HEK293 (cell line): ENCODE data around the gene KCTD15.

ENCODE experiments used
- CTCF ChIA-PET: fragments of 350-600 bp; formaldehyde crosslinking; extraction: SDS; loops from one replicate; lab custom pipeline; 2021; ENCODE audit warnings: antibody characterized with exemption; lab: Yijun Ruan, JAX
- POLR2A ChIA-PET: fragments of 300-600 bp; formaldehyde crosslinking; extraction: SDS; loops from one replicate; lab custom pipeline; 2020; ENCODE audit warnings: antibody characterized with exemption, inconsistent platforms; lab: Yijun Ruan, JAX
- H3K27ac ChIP-seq: fragments of 200-500 bp; sonication (Bioruptor generic); 2 replicates; pipeline ENCODE4 v1.5.1; 2014; ENCODE audit warnings: low read depth, low read length, control low read depth, inconsistent platforms; ENCODE audit errors: extremely low read depth
- H3K36me3 ChIP-seq, 2 experiments: fragments of 200-500 bp in 1 of 2; sonication (Bioruptor generic) in 1 of 2; 1 replicate in 1 of 2; 2 replicates in 1 of 2; pipeline ENCODE4 v1.5.1; 2014 to 2017; ENCODE audit warnings: inconsistent platforms in 2 of 2, low read length in 2 of 2; ENCODE audit not compliant: control insufficient read depth in 2 of 2, insufficient read depth in 1 of 2
- H3K4me1 ChIP-seq: fragments of 200-500 bp; sonication (Bioruptor generic); 2 replicates; pipeline ENCODE4 v1.5.1; 2014; ENCODE audit warnings: mild to moderate bottlenecking, low read length, inconsistent platforms; ENCODE audit not compliant: control insufficient read depth, insufficient read depth
- H3K4me3 ChIP-seq: 2 replicates; pipeline ENCODE4 v1.5.1; 2011; ENCODE audit warnings: low read depth, mild to moderate bottlenecking, control low read depth, low read length, moderate library complexity
- H3K9me3 ChIP-seq: fragments of 200-500 bp; sonication (Bioruptor generic); 2 replicates; pipeline ENCODE4 v1.5.1; 2014; ENCODE audit warnings: low read depth, low read length, inconsistent platforms; ENCODE audit not compliant: control insufficient read depth, insufficient read depth
- FEZF1 ChIP-seq: fragments of 450-650 bp; formaldehyde crosslinking; IDR thresholded peaks from 2 replicates; pipeline ENCODE4 v1.5.1; 2016; ENCODE audit warnings: missing biosample characterization, missing genetic modification characterization
- GLIS1 ChIP-seq: fragments of 450-650 bp; formaldehyde crosslinking; IDR thresholded peaks from 2 replicates; pipeline ENCODE4 v1.5.1; 2016; ENCODE audit warnings: missing biosample characterization, missing genetic modification characterization
- HOXC10 ChIP-seq: sonication (generic); formaldehyde crosslinking; IDR thresholded peaks from 2 replicates; pipeline ENCODE4 v1.8.1; 2023; ENCODE audit warnings: mild to moderate bottlenecking, missing genetic modification reagents
- SETDB1 ChIP-seq: IDR thresholded peaks from one replicate; pipeline ENCODE4 v1.6.1; 2017; ENCODE audit warnings: mild to moderate bottlenecking, low read length, moderate library complexity, mixed read lengths; ENCODE audit not compliant: insufficient read length
- TCF7L2 ChIP-seq: IDR thresholded peaks from 2 replicates; pipeline ENCODE4 v1.6.1; 2011; ENCODE audit warnings: low read depth, mild to moderate bottlenecking, inconsistent platforms, low read length, moderate library complexity, borderline replicate concordance
- ZFP37 ChIP-seq: fragments of 450-650 bp; formaldehyde crosslinking; IDR thresholded peaks from 2 replicates; pipeline ENCODE4 v1.5.1; 2016; ENCODE audit warnings: missing biosample characterization, missing genetic modification characterization
- ZNF114 ChIP-seq: fragments of 450-650 bp; formaldehyde crosslinking; IDR thresholded peaks from 2 replicates; pipeline ENCODE4 v1.5.0; 2017; ENCODE audit warnings: missing biosample characterization, missing genetic modification characterization
- ZNF184 ChIP-seq: fragments of 450-650 bp; IDR thresholded peaks from 2 replicates; pipeline ENCODE4 v1.5.1; 2018; ENCODE audit warnings: missing biosample characterization, mild to moderate bottlenecking, missing genetic modification characterization
- ZNF202 ChIP-seq: fragments of 450-650 bp; formaldehyde crosslinking; IDR thresholded peaks from 2 replicates; pipeline ENCODE4 v1.5.1; 2016; ENCODE audit warnings: missing biosample characterization, missing genetic modification characterization, borderline replicate concordance
- ZNF391 ChIP-seq: fragments of 450-650 bp; formaldehyde crosslinking; IDR thresholded peaks from 2 replicates; pipeline ENCODE4 v1.5.1; 2016; ENCODE audit warnings: low read depth, missing biosample characterization, missing genetic modification characterization, borderline replicate concordance
- ZNF404 ChIP-seq: fragments of 450-650 bp; formaldehyde crosslinking; IDR thresholded peaks from 2 replicates; pipeline ENCODE4 v1.5.1; 2017; ENCODE audit warnings: missing biosample characterization, missing genetic modification characterization
- ZNF629 ChIP-seq: fragments of 450-650 bp; formaldehyde crosslinking; IDR thresholded peaks from 2 replicates; pipeline ENCODE4 v1.5.1; 2017; ENCODE audit warnings: missing biosample characterization, missing genetic modification characterization
- ZNF701 ChIP-seq: fragments of 450-650 bp; formaldehyde crosslinking; IDR thresholded peaks from 2 replicates; pipeline ENCODE4 v1.5.1; 2016; ENCODE audit warnings: missing biosample characterization, missing genetic modification characterization
- TF ChIP-seq, protein P1 (sequence below): fragments of 450-650 bp; formaldehyde crosslinking; IDR thresholded peaks from 2 replicates; pipeline ENCODE4 v1.5.1; 2017; ENCODE audit warnings: missing biosample characterization, missing genetic modification characterization
- TF ChIP-seq, protein P2 (sequence below): fragments of 450-650 bp; formaldehyde crosslinking; IDR thresholded peaks from 2 replicates; pipeline ENCODE4 v1.5.1; 2016; ENCODE audit warnings: missing biosample characterization, missing genetic modification characterization, borderline replicate concordance
- TF ChIP-seq, protein P3 (sequence below): fragments of 450-650 bp; formaldehyde crosslinking; IDR thresholded peaks from 2 replicates; pipeline ENCODE4 v1.5.1; 2017; ENCODE audit warnings: missing biosample characterization, missing genetic modification characterization
- TF ChIP-seq, protein P4 (sequence below): fragments of 450-650 bp; formaldehyde crosslinking; IDR thresholded peaks from 2 replicates; pipeline ENCODE4 v1.5.1; 2017; ENCODE audit warnings: missing biosample characterization, missing genetic modification characterization
- TF ChIP-seq, protein P5 (sequence below): fragments of 450-650 bp; formaldehyde crosslinking; IDR thresholded peaks from 2 replicates; pipeline ENCODE4 v1.5.1; 2016; ENCODE audit warnings: missing biosample characterization, missing genetic modification characterization

KCTD15 gene

DNA sequence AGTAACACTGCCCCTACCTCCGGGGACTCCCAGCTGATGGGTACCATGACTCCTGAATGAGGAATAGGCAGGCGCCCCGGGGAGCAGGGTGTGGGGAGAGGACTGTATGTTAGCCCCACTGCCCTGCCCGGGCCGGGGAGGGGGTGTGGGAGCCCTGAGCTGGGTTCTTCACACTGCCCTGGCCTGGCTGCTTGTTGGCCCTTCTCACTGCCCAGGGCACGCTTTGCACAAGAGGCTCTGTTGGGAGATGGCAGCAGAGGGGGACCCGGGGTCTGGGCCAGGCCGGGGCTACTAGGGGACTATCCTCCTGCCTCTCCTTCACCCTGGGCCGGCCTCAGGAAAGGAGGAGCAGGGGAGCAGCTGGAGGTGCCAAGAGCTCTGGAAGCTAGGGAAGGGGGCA is 19.3 kb upstream of the KCTD15 start:
- ChIA-PET POLR2A (interaction anchor here (0.5 to 1.7 kb wide), 6 partner anchors 19 to 666 kb away, joined by 3 to 16 read pairs (median 6); partner anchors contain the start of gene KCTD15), CTCF (interaction anchor here (0.5 to 11.3 kb wide), 160 partner anchors 9 to 1648 kb away, joined by 3 to 341 read pairs (median 5); partner anchors contain the start of gene KCTD15)
- TF ChIP-seq ZFP37 (tag by site-specific recombination) (no peak), ZNF391 (tag by site-specific recombination) (no peak), ZNF404 (tag by site-specific recombination) (no peak), ZNF629 (tag by site-specific recombination) (no peak), ZNF202 (no peak), HOXC10 (CRISPR knock-in tag) (no peak), ZNF114 (no peak), ZNF184 (tag by site-specific recombination) (no peak), ZNF701 (tag by site-specific recombination) (no peak), FEZF1 (tag by site-specific recombination) (no peak), TCF7L2 (no peak), GLIS1 (tag by site-specific recombination) (no peak), SETDB1 (no peak)
- TF ChIP-seq, protein P1, sequence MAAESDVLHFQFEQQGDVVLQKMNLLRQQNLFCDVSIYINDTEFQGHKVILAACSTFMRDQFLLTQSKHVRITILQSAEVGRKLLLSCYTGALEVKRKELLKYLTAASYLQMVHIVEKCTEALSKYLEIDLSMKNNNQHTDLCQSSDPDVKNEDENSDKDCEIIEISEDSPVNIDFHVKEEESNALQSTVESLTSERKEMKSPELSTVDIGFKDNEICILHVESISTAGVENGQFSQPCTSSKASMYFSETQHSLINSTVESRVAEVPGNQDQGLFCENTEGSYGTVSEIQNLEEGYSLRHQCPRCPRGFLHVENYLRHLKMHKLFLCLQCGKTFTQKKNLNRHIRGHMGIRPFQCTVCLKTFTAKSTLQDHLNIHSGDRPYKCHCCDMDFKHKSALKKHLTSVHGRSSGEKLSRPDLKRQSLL (tag by site-specific recombination), result no peak
- TF ChIP-seq, protein P2, sequence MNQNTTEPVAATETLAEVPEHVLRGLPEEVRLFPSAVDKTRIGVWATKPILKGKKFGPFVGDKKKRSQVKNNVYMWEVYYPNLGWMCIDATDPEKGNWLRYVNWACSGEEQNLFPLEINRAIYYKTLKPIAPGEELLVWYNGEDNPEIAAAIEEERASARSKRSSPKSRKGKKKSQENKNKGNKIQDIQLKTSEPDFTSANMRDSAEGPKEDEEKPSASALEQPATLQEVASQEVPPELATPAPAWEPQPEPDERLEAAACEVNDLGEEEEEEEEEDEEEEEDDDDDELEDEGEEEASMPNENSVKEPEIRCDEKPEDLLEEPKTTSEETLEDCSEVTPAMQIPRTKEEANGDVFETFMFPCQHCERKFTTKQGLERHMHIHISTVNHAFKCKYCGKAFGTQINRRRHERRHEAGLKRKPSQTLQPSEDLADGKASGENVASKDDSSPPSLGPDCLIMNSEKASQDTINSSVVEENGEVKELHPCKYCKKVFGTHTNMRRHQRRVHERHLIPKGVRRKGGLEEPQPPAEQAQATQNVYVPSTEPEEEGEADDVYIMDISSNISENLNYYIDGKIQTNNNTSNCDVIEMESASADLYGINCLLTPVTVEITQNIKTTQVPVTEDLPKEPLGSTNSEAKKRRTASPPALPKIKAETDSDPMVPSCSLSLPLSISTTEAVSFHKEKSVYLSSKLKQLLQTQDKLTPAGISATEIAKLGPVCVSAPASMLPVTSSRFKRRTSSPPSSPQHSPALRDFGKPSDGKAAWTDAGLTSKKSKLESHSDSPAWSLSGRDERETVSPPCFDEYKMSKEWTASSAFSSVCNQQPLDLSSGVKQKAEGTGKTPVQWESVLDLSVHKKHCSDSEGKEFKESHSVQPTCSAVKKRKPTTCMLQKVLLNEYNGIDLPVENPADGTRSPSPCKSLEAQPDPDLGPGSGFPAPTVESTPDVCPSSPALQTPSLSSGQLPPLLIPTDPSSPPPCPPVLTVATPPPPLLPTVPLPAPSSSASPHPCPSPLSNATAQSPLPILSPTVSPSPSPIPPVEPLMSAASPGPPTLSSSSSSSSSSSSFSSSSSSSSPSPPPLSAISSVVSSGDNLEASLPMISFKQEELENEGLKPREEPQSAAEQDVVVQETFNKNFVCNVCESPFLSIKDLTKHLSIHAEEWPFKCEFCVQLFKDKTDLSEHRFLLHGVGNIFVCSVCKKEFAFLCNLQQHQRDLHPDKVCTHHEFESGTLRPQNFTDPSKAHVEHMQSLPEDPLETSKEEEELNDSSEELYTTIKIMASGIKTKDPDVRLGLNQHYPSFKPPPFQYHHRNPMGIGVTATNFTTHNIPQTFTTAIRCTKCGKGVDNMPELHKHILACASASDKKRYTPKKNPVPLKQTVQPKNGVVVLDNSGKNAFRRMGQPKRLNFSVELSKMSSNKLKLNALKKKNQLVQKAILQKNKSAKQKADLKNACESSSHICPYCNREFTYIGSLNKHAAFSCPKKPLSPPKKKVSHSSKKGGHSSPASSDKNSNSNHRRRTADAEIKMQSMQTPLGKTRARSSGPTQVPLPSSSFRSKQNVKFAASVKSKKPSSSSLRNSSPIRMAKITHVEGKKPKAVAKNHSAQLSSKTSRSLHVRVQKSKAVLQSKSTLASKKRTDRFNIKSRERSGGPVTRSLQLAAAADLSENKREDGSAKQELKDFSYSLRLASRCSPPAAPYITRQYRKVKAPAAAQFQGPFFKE, result no peak
- TF ChIP-seq, protein P3, sequence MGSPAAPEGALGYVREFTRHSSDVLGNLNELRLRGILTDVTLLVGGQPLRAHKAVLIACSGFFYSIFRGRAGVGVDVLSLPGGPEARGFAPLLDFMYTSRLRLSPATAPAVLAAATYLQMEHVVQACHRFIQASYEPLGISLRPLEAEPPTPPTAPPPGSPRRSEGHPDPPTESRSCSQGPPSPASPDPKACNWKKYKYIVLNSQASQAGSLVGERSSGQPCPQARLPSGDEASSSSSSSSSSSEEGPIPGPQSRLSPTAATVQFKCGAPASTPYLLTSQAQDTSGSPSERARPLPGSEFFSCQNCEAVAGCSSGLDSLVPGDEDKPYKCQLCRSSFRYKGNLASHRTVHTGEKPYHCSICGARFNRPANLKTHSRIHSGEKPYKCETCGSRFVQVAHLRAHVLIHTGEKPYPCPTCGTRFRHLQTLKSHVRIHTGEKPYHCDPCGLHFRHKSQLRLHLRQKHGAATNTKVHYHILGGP (tag by site-specific recombination), result no peak
- TF ChIP-seq, protein P4, sequence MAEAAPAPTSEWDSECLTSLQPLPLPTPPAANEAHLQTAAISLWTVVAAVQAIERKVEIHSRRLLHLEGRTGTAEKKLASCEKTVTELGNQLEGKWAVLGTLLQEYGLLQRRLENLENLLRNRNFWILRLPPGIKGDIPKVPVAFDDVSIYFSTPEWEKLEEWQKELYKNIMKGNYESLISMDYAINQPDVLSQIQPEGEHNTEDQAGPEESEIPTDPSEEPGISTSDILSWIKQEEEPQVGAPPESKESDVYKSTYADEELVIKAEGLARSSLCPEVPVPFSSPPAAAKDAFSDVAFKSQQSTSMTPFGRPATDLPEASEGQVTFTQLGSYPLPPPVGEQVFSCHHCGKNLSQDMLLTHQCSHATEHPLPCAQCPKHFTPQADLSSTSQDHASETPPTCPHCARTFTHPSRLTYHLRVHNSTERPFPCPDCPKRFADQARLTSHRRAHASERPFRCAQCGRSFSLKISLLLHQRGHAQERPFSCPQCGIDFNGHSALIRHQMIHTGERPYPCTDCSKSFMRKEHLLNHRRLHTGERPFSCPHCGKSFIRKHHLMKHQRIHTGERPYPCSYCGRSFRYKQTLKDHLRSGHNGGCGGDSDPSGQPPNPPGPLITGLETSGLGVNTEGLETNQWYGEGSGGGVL (tag by site-specific recombination), result no peak
- TF ChIP-seq, protein P5, sequence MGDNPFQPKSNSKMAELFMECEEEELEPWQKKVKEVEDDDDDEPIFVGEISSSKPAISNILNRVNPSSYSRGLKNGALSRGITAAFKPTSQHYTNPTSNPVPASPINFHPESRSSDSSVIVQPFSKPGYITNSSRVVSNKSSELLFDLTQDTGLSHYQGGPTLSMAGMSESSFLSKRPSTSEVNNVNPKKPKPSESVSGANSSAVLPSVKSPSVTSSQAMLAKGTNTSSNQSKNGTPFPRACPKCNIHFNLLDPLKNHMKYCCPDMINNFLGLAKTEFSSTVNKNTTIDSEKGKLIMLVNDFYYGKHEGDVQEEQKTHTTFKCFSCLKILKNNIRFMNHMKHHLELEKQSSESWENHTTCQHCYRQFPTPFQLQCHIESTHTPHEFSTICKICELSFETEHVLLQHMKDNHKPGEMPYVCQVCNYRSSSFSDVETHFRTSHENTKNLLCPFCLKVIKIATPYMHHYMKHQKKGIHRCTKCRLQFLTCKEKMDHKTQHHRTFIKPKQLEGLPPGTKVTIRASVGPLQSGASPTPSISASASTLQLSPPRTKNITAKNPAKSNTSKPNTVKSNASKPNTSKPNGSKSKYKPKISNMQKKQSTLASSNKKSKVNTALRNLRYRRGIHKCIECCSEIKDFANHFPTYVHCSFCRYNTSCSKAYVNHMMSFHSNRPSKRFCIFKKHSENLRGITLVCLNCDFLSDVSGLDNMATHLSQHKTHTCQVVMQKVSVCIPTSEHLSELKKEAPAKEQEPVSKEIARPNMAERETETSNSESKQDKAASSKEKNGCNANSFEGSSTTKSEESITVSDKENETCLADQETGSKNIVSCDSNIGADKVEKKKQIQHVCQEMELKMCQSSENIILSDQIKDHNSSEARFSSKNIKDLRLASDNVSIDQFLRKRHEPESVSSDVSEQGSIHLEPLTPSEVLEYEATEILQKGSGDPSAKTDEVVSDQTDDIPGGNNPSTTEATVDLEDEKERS (tag by site-specific recombination), result no peak

More for the DNA sequence above, 19.3 kb upstream of the KCTD15 start:
- Histone ChIP-seq H3K4me1 (peaks cover 4% of the 10 kb centered on the region), H3K27ac (no peak overlapping the region), H3K36me3 (peaks cover 0 to 4% of the 10 kb centered on the region in 2 experiments; a peak in 1 of 3 replicates), H3K4me3 (no peak overlapping the region), H3K9me3 (no peaks in the 10 kb centered on the region)
